Measurements from ENCODE around the gene THSD7A.

Gene THSD7A

GRCh38 chr7:11835260-11835659 is 3.3 kb upstream of the THSD7A start:
- no peak for TF ChIP-seq CTCF (IDR thresholded peaks at IDR 0.05; ENCODE audit: borderline replicate concordance, control extremely low read depth, extremely low read depth, insufficient read depth, missing control alignments)
- in situ Hi-C loops (cut with MboI; ENCODE audit: low sequenced_read_pairs, unreplicated experiment) = no loop called here
- DNase-seq (ENCODE audit: low spot score) = no peak

GRCh38 chr7:11833431-11833830 is 1.4 kb upstream of the THSD7A start:
- no peak for TF ChIP-seq CTCF (IDR thresholded peaks at IDR 0.05; ENCODE audit: borderline replicate concordance, control extremely low read depth, extremely low read depth, insufficient read depth, missing control alignments)
- in situ Hi-C loops (cut with MboI; ENCODE audit: low sequenced_read_pairs, unreplicated experiment) = no loop called here
- DNase-seq (ENCODE audit: low spot score) = no peak

- in situ Hi-C loops (cut with MboI; ENCODE audit: low sequenced_read_pairs, unreplicated experiment) = no loop called here
- no peak for TF ChIP-seq CTCF (IDR thresholded peaks at IDR 0.05; ENCODE audit: borderline replicate concordance, control extremely low read depth, extremely low read depth, insufficient read depth, missing control alignments)
- no peak for DNase-seq (ENCODE audit: low spot score)
Observed at GRCh38 chr7:11831156-11831735, 752 bp downstream of the THSD7A start.

GRCh38 chr7:11830582-11831155 is 1.3 kb downstream of the THSD7A start:
- TF ChIP-seq CTCF (IDR thresholded peaks at IDR 0.05; ENCODE audit: borderline replicate concordance, control extremely low read depth, extremely low read depth, insufficient read depth, missing control alignments) = no peak
- in situ Hi-C loops (cut with MboI; ENCODE audit: low sequenced_read_pairs, unreplicated experiment) = no loop called here
- DNase-seq (ENCODE audit: low spot score) = no peak

GRCh38 chr7:11829954-11830353 is 2.0 kb downstream of the THSD7A start:
- TF ChIP-seq CTCF (IDR thresholded peaks at IDR 0.05; ENCODE audit: borderline replicate concordance, control extremely low read depth, extremely low read depth, insufficient read depth, missing control alignments) = no peak
- in situ Hi-C loops (cut with MboI; ENCODE audit: low sequenced_read_pairs, unreplicated experiment) = no loop called here
- DNase-seq (ENCODE audit: low spot score) = no peak

- DNase-seq (ENCODE audit: low spot score) = no peak
- in situ Hi-C loops (cut with MboI; ENCODE audit: low sequenced_read_pairs, unreplicated experiment) = no loop called here
- no peak for TF ChIP-seq CTCF (IDR thresholded peaks at IDR 0.05; ENCODE audit: borderline replicate concordance, control extremely low read depth, extremely low read depth, insufficient read depth, missing control alignments)
Observed at GRCh38 chr7:11819947-11820346, 12.1 kb downstream of the THSD7A start.

All from GM13976 (cell line).